ENCODE measurements around the gene MASP1. TPM values are rescaled to one million over a fixed set of nuclear protein-coding genes. Genes with fewer than 3 reads are reported as not detected.

The MASP1 gene
- total RNA-seq, 1 experiment from 2014 or later: not detected

GRCh38 chr3:187269486-187269885, 22.1 kb downstream of the MASP1 start:
- Histone ChIP-seq H3K27ac (ENCODE audit: low read length) (no peak overlapping the region), H3K9me3 (ENCODE audit: control insufficient read depth, insufficient read depth, low read depth, low read length) (peaks cover 8% of the 10 kb centered on the region; the same call in 1 of the 2 replicates), H3K36me3 (ENCODE audit: control insufficient read depth, insufficient read depth, low read length) (no peaks in the 10 kb centered on the region), H3K4me1 (ENCODE audit: control insufficient read depth, insufficient read depth, low read length) (no peaks in the 10 kb centered on the region), H3K4me3 (ENCODE audit: low read depth in 2 of 2, low read length in 2 of 2) (no peak overlapping the region), H3K27me3 (ENCODE audit: control insufficient read depth, insufficient read depth, low read length) (peaks cover 11% of the 10 kb centered on the region; the same call in 1 of the 2 replicates)
- intact Hi-C loops (cut with micrococcal nuclease; ENCODE audit: unreplicated experiment) (no loop called here), in situ Hi-C loops (cut with HindIII; ENCODE audit: low pct_unique_long_range_greater_than_20kb, low sequenced_read_pairs) (no loop called here)
- no TSS peak for BruUV-seq (replicated peaks)
- TF ChIP-seq, protein P1, sequence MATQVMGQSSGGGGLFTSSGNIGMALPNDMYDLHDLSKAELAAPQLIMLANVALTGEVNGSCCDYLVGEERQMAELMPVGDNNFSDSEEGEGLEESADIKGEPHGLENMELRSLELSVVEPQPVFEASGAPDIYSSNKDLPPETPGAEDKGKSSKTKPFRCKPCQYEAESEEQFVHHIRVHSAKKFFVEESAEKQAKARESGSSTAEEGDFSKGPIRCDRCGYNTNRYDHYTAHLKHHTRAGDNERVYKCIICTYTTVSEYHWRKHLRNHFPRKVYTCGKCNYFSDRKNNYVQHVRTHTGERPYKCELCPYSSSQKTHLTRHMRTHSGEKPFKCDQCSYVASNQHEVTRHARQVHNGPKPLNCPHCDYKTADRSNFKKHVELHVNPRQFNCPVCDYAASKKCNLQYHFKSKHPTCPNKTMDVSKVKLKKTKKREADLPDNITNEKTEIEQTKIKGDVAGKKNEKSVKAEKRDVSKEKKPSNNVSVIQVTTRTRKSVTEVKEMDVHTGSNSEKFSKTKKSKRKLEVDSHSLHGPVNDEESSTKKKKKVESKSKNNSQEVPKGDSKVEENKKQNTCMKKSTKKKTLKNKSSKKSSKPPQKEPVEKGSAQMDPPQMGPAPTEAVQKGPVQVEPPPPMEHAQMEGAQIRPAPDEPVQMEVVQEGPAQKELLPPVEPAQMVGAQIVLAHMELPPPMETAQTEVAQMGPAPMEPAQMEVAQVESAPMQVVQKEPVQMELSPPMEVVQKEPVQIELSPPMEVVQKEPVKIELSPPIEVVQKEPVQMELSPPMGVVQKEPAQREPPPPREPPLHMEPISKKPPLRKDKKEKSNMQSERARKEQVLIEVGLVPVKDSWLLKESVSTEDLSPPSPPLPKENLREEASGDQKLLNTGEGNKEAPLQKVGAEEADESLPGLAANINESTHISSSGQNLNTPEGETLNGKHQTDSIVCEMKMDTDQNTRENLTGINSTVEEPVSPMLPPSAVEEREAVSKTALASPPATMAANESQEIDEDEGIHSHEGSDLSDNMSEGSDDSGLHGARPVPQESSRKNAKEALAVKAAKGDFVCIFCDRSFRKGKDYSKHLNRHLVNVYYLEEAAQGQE (IDR thresholded peaks at IDR 0.05; ENCODE audit: insufficient read depth in 1 of 2, low read depth in 2 of 2, low read length in 1 of 2): no peak
- TF ChIP-seq TCF7L2 (IDR thresholded peaks at IDR 0.05; ENCODE audit: low read depth, low read length) (no peak), CTCF (IDR thresholded peaks at IDR 0.05) (no peak), POLR2AphosphoS5 (IDR thresholded peaks at IDR 0.05; ENCODE audit: low read depth, low read length) (no peak), SIN3A (IDR thresholded peaks at IDR 0.05; ENCODE audit: borderline replicate concordance, insufficient read depth, low read depth, low read length) (no peak)
- CTCF ChIA-PET: no interaction called here
- POLR2A ChIA-PET: no interaction called here
- ATAC-seq (no peak), DNase-seq (ENCODE audit: low read depth, low spot score) (no peak)

GRCh38 chr3:187267306-187267705, 24.2 kb downstream of the MASP1 start:
- in situ Hi-C loops (cut with HindIII; ENCODE audit: low pct_unique_long_range_greater_than_20kb, low sequenced_read_pairs): no loop called here
- ATAC-seq (no peak), DNase-seq (ENCODE audit: low read depth, low spot score) (no peak)
- Histone ChIP-seq H3K27ac (ENCODE audit: low read length) (no peak overlapping the region), H3K4me3 (ENCODE audit: low read depth in 2 of 2, low read length in 2 of 2) (no peak overlapping the region), H3K36me3 (ENCODE audit: control insufficient read depth, insufficient read depth, low read length) (no peaks in the 10 kb centered on the region), H3K9me3 (ENCODE audit: control insufficient read depth, insufficient read depth, low read depth, low read length) (peaks cover 8% of the 10 kb centered on the region; the same call in 1 of the 2 replicates), H3K27me3 (ENCODE audit: control insufficient read depth, insufficient read depth, low read length) (peaks cover 14% of the 10 kb centered on the region; the same call in 1 of the 2 replicates), H3K4me1 (ENCODE audit: control insufficient read depth, insufficient read depth, low read length) (no peaks in the 10 kb centered on the region)
- ChIA-PET CTCF (no interaction called here), POLR2A (no interaction called here)
- no peak for TF ChIP-seq POLR2AphosphoS5 (IDR thresholded peaks at IDR 0.05; ENCODE audit: low read depth, low read length)
- no peak for TF ChIP-seq TCF7L2 (IDR thresholded peaks at IDR 0.05; ENCODE audit: low read depth, low read length)
- no peak for TF ChIP-seq SIN3A (IDR thresholded peaks at IDR 0.05; ENCODE audit: borderline replicate concordance, insufficient read depth, low read depth, low read length)
- TF ChIP-seq CTCF (IDR thresholded peaks at IDR 0.05): no peak
- TF ChIP-seq, protein P1 (IDR thresholded peaks at IDR 0.05; ENCODE audit: insufficient read depth in 1 of 2, low read depth in 2 of 2, low read length in 1 of 2): no peak
- intact Hi-C loops (cut with micrococcal nuclease; ENCODE audit: unreplicated experiment): no loop called here
- no TSS peak for BruUV-seq (replicated peaks)
